Loucy (cell line): ENCODE data around the gene TIMM10.

ENCODE experiments used
- H2AFZ ChIP-seq: fragments of 200-600 bp; sonication (generic); 2 replicates; pipeline ENCODE4 v1.6.0; 2016; ENCODE audit warnings: antibody characterized with exemption, mild to moderate bottlenecking, low read length, moderate library complexity
- H3F3A ChIP-seq: fragments of 200-600 bp; 2 replicates; pipeline ENCODE4 v1.6.0; 2016; ENCODE audit warnings: antibody characterized with exemption, low read depth, mild to moderate bottlenecking
- H3K27me3 ChIP-seq: fragments of 200-600 bp; sonication (generic); 2 replicates; pipeline ENCODE4 v1.6.1; 2014; ENCODE audit warnings: low read length, mild to moderate bottlenecking; ENCODE audit not compliant: insufficient read depth, poor library complexity, severe bottlenecking
- H3K36me3 ChIP-seq: fragments of 200-600 bp; sonication (generic); 2 replicates; pipeline ENCODE4 v1.6.1; 2016; ENCODE audit warnings: low read length; ENCODE audit not compliant: insufficient read depth
- H3K4me1 ChIP-seq: fragments of 200-600 bp; sonication (generic); 2 replicates; pipeline ENCODE4 v1.5.1; 2014; ENCODE audit warnings: low read length, mild to moderate bottlenecking; ENCODE audit not compliant: insufficient read depth, poor library complexity, severe bottlenecking
- H3K4me2 ChIP-seq: fragments of 200-600 bp; sonication (generic); 2 replicates; pipeline ENCODE4 v1.6.0; 2014; ENCODE audit warnings: antibody characterized with exemption, low read length, low read depth, mild to moderate bottlenecking; ENCODE audit not compliant: poor library complexity, severe bottlenecking
- H3K4me3 ChIP-seq: fragments of 200-600 bp; sonication (generic); 2 replicates; pipeline ENCODE4 v1.5.1; 2014; ENCODE audit warnings: low read length, mild to moderate bottlenecking, mixed read lengths; ENCODE audit not compliant: poor library complexity, severe bottlenecking
- H3K79me2 ChIP-seq: fragments of 200-600 bp; sonication (generic); 2 replicates; pipeline ENCODE4 v1.6.1; 2014; ENCODE audit warnings: low read length; ENCODE audit not compliant: insufficient read depth
- H3K9ac ChIP-seq: fragments of 200-600 bp; sonication (generic); 2 replicates; pipeline ENCODE4 v1.6.0; 2014; ENCODE audit warnings: mild to moderate bottlenecking, low read depth, low read length, moderate library complexity; ENCODE audit not compliant: poor library complexity, severe bottlenecking
- H3K9me2 ChIP-seq: fragments of 200-600 bp; sonication (generic); replicated peaks from 2 replicates; pipeline ENCODE4 v1.6.1; 2016; ENCODE audit warnings: low read depth, low read length, mixed read lengths
- H3K9me3 ChIP-seq: fragments of 200-600 bp; sonication (generic); 2 replicates; pipeline ENCODE4 v1.6.1; 2014; ENCODE audit warnings: mild to moderate bottlenecking, antibody characterized with exemption, low read length, low read depth; ENCODE audit not compliant: insufficient read depth
- H4K20me1 ChIP-seq: fragments of 200-600 bp; sonication (generic); 2 replicates; pipeline ENCODE4 v1.6.0; 2014; ENCODE audit warnings: antibody characterized with exemption, low read length, mild to moderate bottlenecking; ENCODE audit not compliant: insufficient read depth, poor library complexity, severe bottlenecking
- EZH2phosphoT487 ChIP-seq: fragments of 200-600 bp; IDR thresholded peaks from 2 replicates; pipeline ENCODE4 v1.6.1; 2018; ENCODE audit warnings: antibody characterized with exemption, mild to moderate bottlenecking, moderate library complexity, borderline replicate concordance
- TF ChIP-seq, protein P1 (sequence below): fragments of 200-600 bp; sonication (generic); conservative IDR thresholded peaks from 2 replicates; pipeline ENCODE4 v1.5.1; 2014; ENCODE audit warnings: mild to moderate bottlenecking, antibody characterized with exemption, low read length

Gene TIMM10

GRCh38 chr11:57566005-57566904, 35.7 kb upstream of the TIMM10 start:
- Histone ChIP-seq H3K4me1 (peaks cover 34% of the 10 kb centered on the region), H2AFZ (0 out of 2 replicates have a peak overlapping the region, but pooled peaks have one; percentile 11), H3K9ac (peak overlapping the region; percentile 94), H3F3A (no peaks in the 10 kb centered on the region), H3K9me3 (no peaks in the 10 kb centered on the region), H3K36me3 (no peaks in the 10 kb centered on the region), H3K9me2 (no peaks in the 10 kb centered on the region), H3K4me2 (peak overlapping the region; percentile 93), H3K4me3 (peak overlapping the region; percentile 87), H3K27me3 (no peaks in the 10 kb centered on the region), H3K79me2 (peaks cover 58% of the 10 kb centered on the region), H4K20me1 (peaks cover 4% of the 10 kb centered on the region)
- TF ChIP-seq EZH2phosphoT487: no peak
- TF ChIP-seq, protein P1, sequence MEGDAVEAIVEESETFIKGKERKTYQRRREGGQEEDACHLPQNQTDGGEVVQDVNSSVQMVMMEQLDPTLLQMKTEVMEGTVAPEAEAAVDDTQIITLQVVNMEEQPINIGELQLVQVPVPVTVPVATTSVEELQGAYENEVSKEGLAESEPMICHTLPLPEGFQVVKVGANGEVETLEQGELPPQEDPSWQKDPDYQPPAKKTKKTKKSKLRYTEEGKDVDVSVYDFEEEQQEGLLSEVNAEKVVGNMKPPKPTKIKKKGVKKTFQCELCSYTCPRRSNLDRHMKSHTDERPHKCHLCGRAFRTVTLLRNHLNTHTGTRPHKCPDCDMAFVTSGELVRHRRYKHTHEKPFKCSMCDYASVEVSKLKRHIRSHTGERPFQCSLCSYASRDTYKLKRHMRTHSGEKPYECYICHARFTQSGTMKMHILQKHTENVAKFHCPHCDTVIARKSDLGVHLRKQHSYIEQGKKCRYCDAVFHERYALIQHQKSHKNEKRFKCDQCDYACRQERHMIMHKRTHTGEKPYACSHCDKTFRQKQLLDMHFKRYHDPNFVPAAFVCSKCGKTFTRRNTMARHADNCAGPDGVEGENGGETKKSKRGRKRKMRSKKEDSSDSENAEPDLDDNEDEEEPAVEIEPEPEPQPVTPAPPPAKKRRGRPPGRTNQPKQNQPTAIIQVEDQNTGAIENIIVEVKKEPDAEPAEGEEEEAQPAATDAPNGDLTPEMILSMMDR: no peak

GRCh38 chr11:57562596-57562995, 32.0 kb upstream of the TIMM10 start:
- Histone ChIP-seq H3K4me2 (peak overlapping the region; percentile 46), H3K4me3 (no peak overlapping the region), H3K27me3 (no peaks in the 10 kb centered on the region), H3F3A (no peaks in the 10 kb centered on the region), H3K4me1 (peaks cover 25% of the 10 kb centered on the region), H3K79me2 (peaks cover 62% of the 10 kb centered on the region), H2AFZ (no peak overlapping the region), H4K20me1 (peaks cover 4% of the 10 kb centered on the region), H3K9ac (peak overlapping the region; percentile 26), H3K36me3 (peaks cover 20% of the 10 kb centered on the region; the same call in 1 of the 2 replicates), H3K9me2 (no peaks in the 10 kb centered on the region), H3K9me3 (no peaks in the 10 kb centered on the region)
- TF ChIP-seq, protein P1: peak; percentile 50
- TF ChIP-seq EZH2phosphoT487: no peak

DNA sequence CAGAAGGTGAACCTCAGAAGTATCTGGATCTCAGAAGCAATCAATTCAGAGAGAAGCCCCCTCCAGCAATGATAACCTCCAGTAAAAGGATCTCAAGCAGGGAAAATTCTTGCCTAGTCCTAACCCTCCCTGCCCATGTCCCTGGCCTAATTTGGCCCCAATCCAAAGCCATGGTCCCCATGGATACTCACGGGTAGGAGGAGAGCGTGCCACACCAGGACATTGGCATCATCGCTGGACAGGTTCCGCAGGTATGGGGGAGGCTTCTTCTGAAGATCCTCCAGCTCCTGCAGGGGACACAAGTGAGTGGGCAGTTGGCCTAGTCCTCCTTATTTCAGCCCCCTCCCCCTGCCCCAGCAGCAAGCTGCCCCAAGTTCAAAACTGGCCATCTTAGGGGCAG, 29.6 kb upstream of the TIMM10 start:
- Histone ChIP-seq H3K4me3 (no peak overlapping the region), H3K4me1 (peaks cover 10% of the 10 kb centered on the region), H3F3A (no peaks in the 10 kb centered on the region), H3K9me3 (no peaks in the 10 kb centered on the region), H3K36me3 (peaks cover 42% of the 10 kb centered on the region; the same call in 1 of the 2 replicates), H3K9ac (no peak overlapping the region), H3K27me3 (no peaks in the 10 kb centered on the region), H3K9me2 (no peaks in the 10 kb centered on the region), H4K20me1 (no peaks in the 10 kb centered on the region), H2AFZ (no peak overlapping the region), H3K4me2 (no peak overlapping the region), H3K79me2 (peaks cover 39% of the 10 kb centered on the region)
- no peak for TF ChIP-seq EZH2phosphoT487
- TF ChIP-seq, protein P1: no peak
